C1 segment of cervical spinal cord (tissue), 14 donors: ENCODE results near the gene DCAF6.
"Not testable (repeated sequence)": the region's sequence is repeated elsewhere in the genome, so short reads cannot be mapped to it uniquely, and the experiment has no call there.

ENCODE experiments used
- DNase-seq, 14 donors: peaks; one replicate each; lab custom pipeline; 2025; lab: John Stamatoyannopoulos, UW

DCAF6 gene

GRCh38 chr1:167936068-167936929, at the start of gene DCAF6:
Gene DCAF6, plus strand, starts transcription at chr1:167936683. Its CDS starts 229 bp downstream, at chr1:167936912.
- peak; percentile 75 to 99 (median 97) for DNase-seq

GRCh38 chr1:167887187-167887586, 49.3 kb upstream of the DCAF6 start:
- DNase-seq: not testable (repeated sequence)

GRCh38 chr1:167890400-167890799, 46.1 kb upstream of the DCAF6 start:
- DNase-seq: no peak

- DNase-seq: no peak
Measured at GRCh38 chr1:167893798-167894197, 42.7 kb upstream of the DCAF6 start.

GRCh38 chr1:167898578-167899222, 37.8 kb upstream of the DCAF6 start:
- no peak for DNase-seq

- DNase-seq: no peak
Measured at GRCh38 chr1:167899253-167899681, 37.2 kb upstream of the DCAF6 start.

GRCh38 chr1:167900907-167901306, 35.6 kb upstream of the DCAF6 start:
- DNase-seq: no peak

- no peak for DNase-seq
Measured at GRCh38 chr1:167904652-167905130, 31.8 kb upstream of the DCAF6 start.

GRCh38 chr1:167905182-167905581, 31.3 kb upstream of the DCAF6 start:
- no peak for DNase-seq

- no peak for DNase-seq
Measured at GRCh38 chr1:167905671-167906070, 30.8 kb upstream of the DCAF6 start.

- no peak for DNase-seq
Measured at GRCh38 chr1:167909691-167910180, 26.7 kb upstream of the DCAF6 start.

- DNase-seq: no peak
Measured at GRCh38 chr1:167910530-167910929, 26.0 kb upstream of the DCAF6 start.

GRCh38 chr1:167911413-167911812, 25.1 kb upstream of the DCAF6 start:
- no peak for DNase-seq

- no peak for DNase-seq
Measured at GRCh38 chr1:167912294-167912693, 24.2 kb upstream of the DCAF6 start.

- DNase-seq: no peak
Measured at GRCh38 chr1:167913895-167914496, 22.5 kb upstream of the DCAF6 start, which contains the start of gene ADCY10. Gene ADCY10, minus strand, starts transcription at chr1:167914134. Its CDS starts 8,994 bp downstream, at chr1:167905140.

- DNase-seq: no peak
Measured at GRCh38 chr1:167915569-167915968, 20.9 kb upstream of the DCAF6 start.

GRCh38 chr1:167916766-167917511, 19.5 kb upstream of the DCAF6 start:
- no peak for DNase-seq

- DNase-seq: no peak
Measured at GRCh38 chr1:167922023-167922422, 14.5 kb upstream of the DCAF6 start.

GRCh38 chr1:167922611-167923074, 13.8 kb upstream of the DCAF6 start:
- DNase-seq: no peak

- DNase-seq: no peak
Measured at GRCh38 chr1:167923324-167924056, 13.0 kb upstream of the DCAF6 start.
